NK-92 (cell line): ENCODE data around the gene CCDC47.

Experiments used
- DNase-seq: peaks from one replicate; lab custom pipeline; 2025; ENCODE audit not compliant: unreplicated experiment; lab: John Stamatoyannopoulos, UW

Gene CCDC47

DNA sequence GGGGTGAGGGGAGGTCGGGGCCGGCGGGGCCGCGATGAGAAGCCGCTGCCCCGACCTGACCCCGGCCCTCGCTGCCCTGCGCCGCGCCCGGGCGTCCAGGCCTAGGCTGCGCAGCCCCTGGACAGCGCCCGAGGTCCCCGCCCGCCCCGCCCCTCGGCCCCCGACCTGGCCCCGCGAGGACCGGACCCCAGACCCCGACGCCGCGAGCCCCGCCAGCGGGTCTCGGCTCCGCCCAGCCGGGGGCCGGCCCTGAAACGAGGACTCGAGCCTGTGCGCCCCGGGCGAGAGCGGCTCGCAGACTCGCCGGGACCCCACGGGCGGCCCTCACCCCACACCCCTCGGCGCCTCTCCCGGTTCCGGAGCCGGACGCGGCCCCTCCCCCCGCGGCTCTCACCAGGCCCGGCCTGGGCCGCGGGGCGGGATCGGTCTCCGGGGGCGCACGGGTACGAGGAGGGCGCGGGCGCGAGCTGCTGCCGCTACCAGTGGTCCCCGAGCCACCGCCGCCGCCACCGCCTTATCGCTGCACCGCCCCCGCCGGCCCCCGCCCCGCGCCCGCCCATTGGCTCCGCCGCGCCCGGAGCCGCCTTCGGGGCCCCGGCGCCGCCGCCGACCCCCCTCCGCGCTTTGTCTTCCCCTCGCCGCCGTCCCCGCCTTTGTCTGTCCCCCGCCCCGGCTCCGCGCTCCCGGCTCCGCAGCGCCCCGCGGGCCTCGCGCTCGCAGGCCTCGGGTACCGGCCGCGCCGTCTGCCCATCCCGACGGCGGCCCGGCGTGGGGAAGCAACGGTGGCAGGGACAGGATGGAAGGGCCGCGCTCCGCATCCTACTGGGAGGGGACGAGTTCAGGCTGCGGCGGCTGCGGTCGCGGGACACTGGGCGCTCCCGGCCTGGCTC lies 73.5 kb downstream of the CCDC47 start, which contains the start of gene LIMD2:
Gene LIMD2 (minus strand): TSS at position 488 of the 890 bp plus-strand sequence. CDS start 827 bp downstream, outside the sequence.
- DNase-seq, result no peak

DNA sequence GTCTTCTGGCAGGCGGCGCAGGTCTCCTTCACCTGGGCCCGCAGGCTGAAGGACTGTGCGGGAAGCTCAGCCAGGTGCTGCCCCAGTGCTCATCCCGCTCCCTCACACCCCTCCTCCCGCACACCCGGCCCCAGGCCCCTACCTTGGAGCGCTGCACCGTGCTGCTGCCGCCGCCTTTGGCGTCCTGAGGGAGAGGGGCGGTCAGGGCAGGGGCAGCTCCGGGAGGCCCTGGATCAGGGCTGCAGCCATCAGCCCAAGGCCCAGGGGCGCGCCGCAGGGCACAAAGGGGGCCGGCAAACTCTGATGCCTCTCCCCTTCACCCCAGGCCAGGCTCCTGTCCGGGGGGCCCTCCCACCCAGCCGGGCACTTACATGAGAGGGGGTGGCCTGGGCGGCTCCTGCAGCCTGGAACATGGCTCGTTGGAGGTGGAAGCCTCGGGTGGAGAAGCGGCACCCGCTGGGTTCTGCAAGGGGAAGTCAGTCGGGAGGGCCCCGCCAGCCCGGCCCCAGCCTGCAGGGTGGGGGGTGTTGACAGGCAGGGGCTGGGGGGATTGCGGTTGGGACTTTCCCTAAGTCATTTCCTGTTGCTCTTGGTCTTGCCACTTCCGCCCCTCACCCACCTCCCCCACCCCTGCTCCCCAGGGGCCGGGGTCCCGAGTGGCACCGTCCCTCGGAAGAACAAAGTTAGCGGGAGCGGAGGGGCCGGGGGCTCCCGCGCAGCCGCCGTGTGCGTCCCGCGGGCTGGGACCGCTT lies 74.3 kb downstream of the CCDC47 start:
- DNase-seq, result peak; percentile 40

DNA sequence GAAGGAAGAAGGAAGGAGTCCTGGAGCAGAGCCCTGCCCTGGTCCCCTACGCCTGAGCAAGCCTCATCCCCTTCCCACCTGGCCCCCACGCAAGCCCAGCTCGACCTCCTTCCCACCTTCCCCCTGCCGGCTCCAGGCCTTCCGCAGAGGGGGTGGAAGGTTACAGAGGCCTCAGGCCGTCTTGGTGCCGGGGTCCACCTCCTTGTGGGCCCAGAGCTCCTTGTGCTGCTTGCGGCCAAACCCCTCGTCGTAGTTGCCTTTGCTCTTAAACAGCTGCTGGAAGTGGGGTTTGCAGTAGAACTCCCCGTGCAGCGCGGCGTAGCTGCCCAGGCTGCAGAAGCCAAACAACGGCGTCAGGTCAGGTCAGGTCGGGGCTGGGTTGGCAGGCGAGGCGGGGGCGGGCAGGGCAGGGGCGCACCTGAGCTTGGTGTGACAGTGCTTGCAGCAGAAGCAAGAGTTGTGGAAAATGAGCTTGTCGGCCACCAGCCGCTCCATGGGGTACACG lies 75.0 kb downstream of the CCDC47 start:
- no peak for DNase-seq

DNA sequence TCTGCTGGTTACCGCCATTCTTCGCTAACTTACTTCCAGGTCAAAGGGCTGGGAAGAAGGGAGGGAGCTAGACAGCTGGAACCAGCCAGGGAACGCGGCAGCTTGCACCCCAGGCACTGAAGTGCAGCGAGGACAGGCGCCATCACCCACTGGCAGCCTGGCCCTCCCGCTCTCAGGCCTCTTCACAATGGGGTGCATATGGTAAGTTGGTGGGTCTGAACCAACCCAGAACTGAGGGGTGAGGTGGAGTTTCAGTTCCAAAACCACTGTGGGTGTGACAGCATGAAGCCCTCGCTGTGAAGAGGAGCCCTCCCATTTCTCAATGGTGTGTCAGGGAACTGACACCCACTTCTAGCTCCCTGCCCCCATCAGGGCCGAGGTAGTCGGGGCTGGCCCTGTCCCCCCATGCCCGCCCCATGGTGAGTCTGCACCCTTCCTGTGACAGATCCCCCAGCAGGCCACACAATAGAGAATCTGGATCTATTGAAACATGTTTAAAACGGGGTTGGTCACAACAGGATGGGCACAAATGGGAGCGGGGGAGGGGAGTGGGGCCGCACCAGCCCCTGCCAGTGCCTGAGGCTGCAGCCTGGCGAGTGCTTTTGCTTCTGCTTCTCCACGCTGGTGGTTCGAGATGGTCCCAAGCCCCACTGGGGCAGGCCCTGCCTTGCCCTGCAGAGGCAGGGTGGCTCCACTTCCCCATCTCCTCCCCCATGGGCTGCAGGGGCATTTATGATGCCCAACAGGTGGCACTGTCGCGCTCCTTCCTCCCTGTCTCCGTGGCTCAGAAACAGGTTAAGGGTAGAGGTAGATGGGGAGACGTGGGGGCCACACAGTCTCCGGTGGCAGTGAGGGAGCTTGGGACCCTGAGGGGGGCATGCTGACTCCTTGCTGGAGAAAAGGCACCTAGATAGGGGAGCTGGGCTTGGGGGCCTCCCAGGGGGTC lies 75.8 kb downstream of the CCDC47 start:
- no peak for DNase-seq

DNA sequence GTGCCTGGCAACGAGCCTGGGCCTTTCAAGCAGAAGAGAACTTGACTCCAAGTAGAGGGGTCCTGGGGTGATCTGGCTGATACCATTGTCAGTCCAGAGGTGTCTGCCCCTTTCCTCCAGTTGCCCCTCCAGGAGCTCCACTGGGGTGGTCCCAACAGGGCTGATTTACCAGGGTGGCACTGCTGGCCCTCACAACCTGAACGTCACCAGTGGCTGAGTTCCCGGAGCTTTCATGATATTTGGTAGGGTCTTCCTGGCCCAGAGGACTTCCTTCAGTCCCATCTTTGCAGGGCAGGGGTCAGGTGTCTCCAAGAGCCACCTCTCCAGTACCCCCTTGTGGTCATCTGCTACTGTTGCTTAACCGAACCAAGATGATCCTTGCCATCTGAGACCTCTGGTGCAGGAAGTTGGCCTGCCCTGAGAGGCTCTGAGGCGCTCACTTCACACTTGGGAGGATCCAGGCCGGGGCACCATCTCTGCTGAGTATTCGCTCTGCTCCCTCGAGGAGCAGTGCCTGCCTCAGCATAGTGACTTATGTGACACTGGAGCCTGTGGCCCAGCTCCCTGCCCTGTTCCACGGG lies 76.9 kb downstream of the CCDC47 start:
- no peak for DNase-seq

DNA sequence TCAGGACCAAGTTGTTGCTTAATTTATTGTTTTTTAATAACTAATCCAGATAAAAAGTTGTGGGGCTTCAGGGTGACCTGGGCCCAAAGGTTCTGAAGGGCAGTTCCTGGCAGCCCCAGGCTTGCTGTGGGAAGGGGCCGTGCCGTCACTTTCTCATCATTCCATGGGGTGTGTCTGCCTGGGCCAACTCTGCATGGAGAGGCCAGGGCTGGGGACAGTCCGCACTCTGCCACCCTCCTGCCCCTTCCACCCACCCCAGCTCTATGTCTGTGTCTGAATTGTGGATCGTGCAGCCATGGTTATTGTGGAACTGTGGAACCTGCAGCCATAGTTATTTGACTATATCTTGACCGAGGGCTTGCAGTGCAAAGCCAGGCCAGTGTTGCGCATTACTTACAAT lies 77.5 kb downstream of the CCDC47 start:
- no peak for DNase-seq
